HG03571 (cell line): ENCODE measurements around the gene PDZD8.
"Not testable (repeated sequence)": the region's sequence is repeated elsewhere in the genome, so short reads cannot be mapped to it uniquely, and the experiment has no call there.

Experiments
- ATAC-seq: cut with Tn5 transposase; IDR thresholded peaks from one replicate; pipeline ENCODE4 v1.9.1; 2021; ENCODE audit not compliant: unreplicated experiment

The PDZD8 gene

DNA sequence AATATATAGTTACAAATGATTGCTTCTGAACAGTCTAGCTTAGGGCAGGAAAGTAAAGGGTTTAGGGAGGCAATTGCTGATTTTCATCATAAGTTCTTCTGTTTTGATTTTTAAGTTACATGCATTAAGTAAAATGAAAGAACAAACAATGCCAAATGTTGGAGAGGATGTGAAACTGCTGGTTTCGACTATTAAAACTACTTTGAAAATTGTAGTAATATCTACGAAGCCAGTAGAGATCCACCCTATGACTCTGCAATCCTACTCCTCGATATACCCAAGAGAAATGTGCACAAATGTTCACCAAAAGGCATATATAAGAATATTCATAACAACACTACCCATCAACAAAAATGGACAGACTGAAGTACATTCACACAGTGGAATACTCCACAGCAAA, 24.3 kb downstream of the PDZD8 start:
- ATAC-seq = peak; percentile 80

DNA sequence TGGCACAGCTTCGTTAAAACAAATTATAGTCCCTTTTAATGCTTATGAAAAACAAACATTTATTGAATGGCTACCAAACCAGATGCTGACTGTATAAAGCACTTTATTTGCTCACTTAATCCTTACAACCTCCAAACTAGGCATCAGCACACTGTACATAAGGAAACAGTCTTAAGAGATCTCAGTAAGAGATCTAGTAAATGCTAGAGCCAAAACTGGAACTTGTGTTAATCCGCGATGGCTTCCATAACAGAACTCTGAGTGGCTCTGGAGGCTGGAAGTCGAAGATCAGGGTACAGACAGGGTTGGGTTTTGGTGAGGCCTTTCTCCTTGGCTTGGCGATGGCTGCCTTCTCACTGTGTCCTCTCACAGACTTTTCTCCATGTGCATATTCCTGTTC, 27.0 kb downstream of the PDZD8 start:
- ATAC-seq = no peak

DNA sequence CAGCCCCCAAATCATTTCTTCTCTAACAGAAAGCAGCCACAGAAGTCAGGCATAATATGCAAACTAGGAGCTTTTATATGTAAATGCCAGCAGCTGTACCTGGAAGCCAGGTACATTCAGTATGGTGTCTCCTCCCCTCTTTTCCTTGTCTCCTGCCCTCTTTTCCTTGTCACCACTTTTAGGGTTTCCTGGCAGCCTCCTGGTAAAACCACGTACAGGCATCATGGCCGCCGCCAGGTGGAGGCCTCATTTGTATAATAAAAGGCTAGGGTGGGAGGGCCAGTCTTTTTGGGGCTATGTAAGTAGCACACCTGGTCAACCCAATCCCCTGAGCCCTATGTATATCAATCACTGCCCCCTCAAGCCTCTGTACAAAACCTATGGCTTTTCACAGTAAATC, 28.7 kb downstream of the PDZD8 start:
- ATAC-seq = no peak

DNA sequence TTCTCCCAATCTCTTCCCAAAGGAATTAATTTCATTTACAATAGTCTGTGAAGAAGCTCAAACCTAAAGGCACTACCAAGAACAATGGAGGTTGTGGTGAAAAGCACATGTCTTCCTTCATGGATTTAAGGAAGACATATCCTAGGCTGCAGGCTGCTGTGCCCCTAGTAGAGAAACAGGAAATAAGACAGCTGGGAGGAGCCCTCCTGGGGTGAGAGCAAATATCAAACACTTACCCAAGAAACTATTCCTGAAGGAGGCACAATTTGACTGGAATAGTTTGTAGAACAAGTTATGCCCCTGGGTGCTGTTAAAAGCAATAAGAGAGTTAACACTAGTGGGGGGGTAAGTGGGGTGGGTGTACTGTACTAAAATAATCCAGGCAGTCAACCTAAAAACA, 30.1 kb downstream of the PDZD8 start:
- ATAC-seq = no peak

DNA sequence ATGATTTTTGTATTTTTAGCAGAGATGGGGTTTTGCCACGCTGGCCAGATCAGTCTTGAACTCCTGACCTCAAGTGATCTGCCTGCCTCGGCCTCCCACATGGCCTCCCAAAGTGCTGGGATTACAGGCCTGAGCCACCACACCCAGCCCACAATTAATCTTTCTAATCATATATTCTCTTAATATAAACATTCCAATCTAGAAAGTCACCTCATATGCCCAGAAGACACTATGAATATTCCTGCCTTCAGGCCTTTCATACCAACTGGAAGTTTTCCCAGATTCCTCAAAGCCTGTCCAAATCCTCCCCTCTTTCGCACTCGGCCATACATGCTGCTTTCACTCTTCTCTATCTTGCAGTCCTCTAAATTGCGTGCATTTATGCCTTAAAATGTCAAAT, 32.6 kb downstream of the PDZD8 start:
- no peak for ATAC-seq

DNA sequence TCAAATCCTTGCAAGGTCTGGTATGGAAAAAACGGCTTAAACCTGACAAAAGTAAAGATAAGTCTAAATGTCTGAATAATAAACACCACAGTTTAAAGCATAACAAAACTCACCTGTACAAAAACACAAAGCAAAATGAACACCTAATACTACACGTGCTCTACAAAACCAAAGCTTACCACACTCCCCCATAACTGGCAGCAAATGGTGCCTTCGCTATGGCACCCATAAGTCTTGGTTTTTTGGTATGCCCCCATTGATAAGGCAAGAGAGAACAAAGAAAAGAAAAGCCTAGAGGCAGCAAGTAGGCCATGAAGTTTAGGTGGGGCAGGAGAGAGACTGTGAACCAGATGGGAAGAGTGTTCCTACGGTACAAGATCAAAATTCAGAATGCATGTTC, 34.2 kb downstream of the PDZD8 start:
- no peak for ATAC-seq

DNA sequence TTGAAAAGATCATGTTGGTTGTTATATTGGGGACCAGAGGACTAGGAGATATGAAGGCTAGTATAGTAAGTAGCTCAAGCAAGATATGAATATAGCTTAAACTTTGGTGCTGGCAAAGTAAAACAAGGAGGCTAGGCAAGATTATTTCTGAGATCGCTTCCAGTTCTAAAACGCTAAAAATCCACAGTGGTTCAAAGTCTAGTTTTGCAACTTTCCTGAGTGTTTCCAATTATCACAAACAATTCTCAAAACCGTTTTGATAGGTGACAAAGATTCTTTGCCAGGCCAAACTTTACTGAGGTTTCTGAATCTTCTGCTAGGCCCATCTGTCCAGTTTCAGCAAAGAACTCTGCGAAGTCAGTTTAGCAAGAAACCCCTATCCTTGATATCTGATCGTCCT, 35.3 kb downstream of the PDZD8 start:
- no peak for ATAC-seq

DNA sequence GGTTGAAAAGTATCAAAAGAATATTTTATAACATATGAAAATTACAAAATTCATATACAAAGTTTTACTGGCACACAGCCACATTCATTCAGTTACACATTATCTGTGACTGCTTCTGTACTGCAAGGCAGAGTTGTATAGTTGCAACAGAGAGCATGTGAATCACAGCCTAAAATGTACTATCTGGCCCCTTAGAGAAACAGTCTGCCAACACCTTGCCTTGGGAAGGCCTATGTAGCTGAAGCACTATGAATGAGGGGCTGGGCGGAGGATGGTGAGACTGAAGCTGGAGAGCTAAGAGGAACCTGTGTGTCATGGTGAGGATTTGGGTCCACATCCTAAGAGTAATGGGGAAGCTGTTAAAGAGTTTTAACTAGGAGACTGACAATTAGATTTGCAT, 35.7 kb downstream of the PDZD8 start:
- no peak for ATAC-seq

DNA sequence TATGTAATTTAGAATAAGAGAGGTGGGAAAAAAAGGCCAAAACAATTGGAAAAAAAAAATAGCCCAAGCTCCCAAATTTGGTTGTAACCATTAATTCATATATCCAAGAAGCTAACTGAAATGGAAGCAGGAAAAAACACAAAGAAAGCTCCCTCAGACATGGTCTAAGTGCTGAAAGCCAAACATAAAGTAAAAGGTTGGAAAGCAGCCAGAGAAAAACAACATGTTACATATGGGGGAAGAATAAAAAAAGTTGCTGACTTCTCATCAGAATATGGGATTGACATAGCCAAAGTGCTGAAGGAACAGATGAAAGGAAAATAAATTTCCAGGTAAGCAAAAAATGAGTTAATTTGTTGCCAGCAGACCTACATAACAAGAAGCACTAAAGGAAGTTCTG, 40.3 kb downstream of the PDZD8 start:
- ATAC-seq = no peak

DNA sequence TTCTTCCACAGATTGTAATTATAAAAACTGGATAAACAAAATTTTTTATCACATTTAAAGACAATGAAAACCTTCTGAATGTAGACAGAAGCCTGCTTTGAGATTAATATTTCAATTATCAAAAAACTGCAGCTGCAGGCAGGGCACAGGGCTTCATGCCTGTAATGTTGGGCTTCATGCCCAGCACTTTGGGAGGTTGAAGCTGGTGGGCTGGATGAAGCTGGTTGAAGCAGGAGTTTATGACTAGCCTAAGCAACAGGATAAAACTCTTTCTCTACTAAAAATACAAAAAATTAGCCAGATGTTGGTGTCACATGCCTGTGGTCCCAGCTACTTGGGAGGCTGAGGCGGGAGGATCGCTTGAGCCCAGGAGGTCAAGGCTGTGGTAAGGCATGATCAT, 41.2 kb downstream of the PDZD8 start:
- no peak for ATAC-seq

DNA sequence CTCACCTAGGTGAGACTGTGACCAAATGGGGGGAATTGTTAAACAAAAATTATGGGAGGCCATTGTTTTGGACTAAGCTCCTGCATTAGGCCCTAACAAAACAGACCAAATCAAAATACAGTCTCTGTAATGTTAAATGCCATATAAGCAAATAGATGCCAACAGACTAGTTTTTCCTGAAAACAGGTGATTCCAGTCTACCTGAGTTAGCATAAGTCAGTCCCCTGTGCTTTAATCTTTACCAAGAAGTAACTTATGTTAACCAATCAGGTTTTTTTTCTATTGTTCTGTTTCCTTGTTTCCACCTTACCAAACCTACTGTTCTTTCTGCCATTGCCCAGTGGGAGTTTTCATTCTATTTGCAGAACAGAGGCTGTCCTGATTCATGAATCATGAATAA, 48.0 kb downstream of the PDZD8 start:
- no peak for ATAC-seq

DNA sequence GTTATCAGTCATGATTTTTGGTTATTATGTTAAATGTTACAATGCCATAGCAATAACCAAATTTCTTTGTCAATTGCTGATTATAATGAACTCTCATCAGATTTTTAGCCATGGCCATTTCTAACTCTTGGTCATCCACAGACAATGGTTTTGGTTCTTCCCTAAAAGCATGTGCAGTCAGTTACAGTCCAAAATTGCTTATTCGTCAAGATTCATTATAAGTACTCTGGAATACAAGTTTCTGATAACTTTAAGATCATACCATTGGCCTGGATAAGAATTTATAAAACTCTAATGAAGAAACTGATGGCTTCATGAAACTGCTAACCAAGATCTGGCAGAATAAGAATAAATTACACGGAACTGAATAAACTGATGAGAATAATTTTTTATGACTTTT, 50.9 kb downstream of the PDZD8 start:
- ATAC-seq = no peak

DNA sequence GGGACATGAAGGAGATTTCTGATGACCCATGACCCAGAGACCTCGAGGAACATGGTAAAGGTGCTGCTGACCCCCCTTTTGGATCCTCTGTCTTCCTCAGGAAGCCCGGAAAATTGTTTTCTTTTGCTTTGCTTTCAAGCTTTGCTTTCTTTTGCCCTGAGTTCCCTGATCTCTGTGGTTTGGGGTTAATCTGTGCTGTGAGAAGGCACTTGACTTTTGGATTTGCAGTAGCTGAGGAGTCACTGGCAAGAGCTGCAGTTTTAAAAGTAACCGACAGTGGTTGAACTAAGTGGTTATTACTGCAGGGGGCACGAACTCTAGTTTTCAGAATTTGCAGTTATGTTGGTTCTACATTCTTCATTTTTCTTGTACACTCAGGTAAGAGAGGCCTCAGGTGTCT, 53.0 kb downstream of the PDZD8 start:
- no peak for ATAC-seq

DNA sequence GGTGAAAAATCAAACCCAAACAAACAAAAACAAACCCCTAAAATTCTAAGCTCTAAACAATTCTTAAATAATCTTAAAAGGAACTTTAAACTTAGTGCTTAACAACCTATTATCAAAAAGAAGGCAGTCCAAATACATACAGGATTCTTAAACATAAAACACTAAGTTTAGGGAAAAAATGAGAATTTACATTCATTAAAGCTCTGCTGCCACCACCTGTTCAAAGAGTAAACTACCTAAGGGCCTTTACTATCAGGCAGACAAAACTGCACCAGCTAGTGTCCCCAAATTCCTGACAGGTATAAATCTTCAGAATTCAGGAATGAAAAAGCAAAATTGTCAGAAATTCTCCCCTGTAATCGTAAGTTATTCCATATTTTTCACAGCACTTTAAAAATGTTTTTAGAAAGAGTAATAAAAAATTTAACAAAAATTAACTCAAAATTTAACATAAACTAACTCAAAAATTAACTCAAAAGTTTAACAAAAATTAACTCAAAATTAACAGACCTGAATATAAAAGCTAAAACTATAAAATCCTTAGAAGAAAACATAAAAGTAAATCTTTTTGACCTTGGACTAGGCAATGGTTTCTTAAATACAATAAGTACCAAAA, 55.1 kb downstream of the PDZD8 start:
- ATAC-seq = no peak

DNA sequence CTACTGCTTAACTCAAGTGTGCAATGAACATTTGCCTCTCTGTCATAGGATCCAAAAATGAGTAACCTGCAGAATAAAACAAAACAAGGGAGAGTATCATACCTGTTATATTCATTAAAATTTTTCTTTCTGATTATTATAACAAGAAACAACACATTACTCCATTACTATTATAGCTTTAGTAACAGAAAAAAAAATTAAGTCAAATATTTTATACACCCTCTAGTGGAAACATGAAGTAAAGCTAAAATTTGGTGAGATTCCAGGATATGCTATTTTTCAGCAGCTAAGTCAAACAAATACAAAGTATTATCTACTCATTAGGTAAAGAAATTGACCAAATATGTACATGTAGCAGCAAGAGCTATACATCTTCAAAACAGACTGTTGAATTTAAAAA, 56.3 kb downstream of the PDZD8 start:
- no peak for ATAC-seq

DNA sequence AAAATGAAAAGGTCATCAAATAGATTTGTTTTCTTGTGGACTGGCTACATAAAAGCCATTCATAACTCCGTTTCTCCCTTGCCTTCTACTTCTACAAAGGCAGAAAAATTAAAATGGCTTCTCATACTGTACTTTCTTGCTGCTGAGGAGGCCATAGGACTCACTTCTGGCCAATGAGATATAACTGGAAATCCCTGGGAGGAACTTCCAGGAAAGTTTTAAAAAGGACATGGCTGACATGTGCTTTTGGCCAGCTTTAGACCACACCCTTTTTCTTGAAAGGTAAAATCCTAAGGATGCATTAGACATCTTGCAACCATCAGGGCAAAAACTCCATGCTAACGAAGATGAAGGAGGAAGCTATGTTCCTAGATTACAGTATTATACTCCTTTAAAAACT, 58.5 kb downstream of the PDZD8 start:
- ATAC-seq = no peak

DNA sequence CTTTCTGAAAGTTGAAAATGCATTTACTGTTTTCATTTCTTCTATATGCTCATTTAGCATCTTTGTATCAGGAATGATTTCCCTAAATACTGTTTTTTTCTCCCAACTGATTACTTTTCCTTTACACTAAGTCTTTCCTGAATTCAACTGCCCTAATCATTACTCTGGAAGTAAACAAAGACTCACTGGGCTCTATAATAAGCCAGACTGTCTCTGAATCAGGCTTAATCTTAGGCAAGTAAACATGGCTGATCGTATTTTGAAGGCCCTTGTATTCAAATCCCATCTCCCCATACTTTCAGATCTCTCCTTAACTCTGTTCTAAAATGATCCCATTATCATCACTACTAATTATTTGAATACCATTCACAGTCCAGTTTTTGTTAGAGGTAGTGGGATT, 61.6 kb downstream of the PDZD8 start:
- ATAC-seq = no peak

DNA sequence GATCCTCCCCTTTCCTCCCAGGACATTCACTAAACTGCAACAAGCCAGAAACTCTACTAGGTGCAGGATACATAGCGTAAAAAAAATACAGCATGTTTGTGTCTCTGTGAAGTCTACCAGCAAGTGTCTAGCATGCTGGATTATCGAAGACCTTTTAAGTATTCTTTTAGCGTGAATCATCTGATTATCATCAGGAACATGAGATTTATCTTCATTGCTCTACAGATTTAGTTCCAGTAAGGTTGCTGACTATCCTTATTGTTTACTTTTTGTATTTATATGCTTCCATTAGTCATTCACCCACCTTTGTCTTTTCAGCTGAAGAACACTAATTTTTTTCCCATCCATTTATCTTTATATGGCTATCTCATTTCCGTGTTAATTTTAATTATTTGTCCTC, 62.8 kb downstream of the PDZD8 start:
- ATAC-seq = no peak

DNA sequence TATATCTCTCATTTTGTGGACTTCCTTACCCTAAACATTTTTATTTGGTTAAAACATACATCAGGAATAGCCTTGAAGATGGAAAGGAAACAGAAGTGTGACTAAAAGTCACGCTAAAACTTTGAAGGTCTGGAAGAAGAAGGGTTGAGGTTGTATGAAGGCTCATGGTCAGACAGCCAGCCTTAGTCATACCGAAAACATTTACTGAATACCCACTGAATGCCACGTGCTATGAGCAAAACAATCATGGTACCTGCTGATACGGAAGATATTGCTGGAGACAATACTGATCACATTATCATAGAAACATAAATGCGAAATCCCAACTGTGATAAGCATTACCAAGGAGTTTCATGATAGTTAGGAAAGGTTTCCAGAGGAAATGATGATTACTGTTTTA, 64.0 kb downstream of the PDZD8 start:
- ATAC-seq = no peak

DNA sequence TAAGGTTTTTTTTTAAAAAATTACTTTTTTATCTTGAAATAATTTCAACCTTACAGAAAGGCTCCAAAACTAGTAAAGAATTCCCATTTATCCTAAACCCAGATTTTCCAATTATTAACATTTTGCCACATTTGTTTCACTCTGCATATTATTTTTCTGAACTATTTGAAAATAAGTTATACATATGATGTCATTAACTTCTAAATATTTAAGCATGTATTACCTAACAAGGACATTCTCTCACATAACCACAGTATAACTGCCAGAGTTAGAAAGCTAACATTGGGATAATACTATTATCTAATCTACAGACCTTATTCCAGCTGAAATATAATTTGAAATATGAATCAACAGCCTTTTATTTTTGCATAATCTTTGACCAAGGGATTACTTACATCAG, 68.6 kb downstream of the PDZD8 start:
- ATAC-seq = no peak

DNA sequence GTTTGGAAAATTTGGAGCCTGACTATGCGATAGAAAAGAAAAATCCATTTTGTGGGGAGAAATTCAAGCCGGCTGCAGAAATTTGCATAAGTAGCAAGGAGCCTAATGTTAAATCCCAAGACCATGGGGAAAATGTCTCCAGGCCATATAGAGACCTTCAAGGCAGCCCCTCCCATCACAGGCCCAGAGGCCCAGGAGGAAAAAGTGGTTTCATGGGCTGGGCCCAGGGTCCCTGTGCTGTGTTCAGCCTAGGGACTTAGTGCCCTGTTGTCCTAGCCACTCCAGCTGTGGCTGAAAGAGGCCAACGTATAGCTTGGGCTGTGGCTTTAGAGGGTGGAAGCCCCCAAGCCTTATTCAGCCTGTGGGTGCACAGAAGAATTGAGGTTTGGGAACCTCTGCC, 71.8 kb downstream of the PDZD8 start:
- not testable (repeated sequence) for ATAC-seq

DNA sequence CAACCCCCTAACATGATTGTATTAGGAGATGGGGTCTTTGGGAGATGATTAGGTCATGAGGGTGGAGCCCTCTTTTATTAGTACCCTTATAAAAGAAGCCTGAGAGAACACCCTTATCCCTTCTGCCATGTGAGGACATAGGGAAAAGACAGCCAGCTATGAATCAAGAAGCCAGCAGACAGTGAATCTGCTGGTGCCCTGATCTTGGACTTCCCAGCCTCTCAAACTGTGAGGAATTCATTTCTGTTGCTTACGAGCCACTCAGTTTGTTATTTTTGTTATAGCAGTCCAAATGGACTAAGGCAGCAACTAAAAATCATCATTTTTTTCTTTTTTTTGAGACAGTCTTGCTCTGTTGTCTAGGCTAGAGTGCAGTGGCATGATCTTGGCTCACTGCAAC, 74.6 kb downstream of the PDZD8 start:
- ATAC-seq = no peak

DNA sequence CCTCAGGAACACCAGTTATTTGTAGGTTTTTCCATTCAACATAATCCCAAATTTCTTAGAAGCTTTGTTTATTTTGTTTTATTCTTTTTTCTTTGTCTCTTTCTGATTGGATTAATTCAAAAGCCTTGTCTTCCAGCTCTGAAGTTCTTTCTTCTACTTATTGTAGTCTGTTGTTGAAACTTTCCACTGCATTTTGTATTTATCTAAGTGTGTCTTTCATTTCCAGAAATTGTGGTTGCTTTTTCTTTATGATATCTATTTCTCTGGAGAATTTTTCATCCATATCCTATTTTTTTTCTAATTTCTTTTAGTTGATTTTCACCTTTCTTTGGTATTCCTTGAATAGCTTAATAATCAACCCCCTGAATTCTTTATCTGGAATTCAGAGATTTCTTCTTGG, 75.8 kb downstream of the PDZD8 start:
- ATAC-seq = no peak

DNA sequence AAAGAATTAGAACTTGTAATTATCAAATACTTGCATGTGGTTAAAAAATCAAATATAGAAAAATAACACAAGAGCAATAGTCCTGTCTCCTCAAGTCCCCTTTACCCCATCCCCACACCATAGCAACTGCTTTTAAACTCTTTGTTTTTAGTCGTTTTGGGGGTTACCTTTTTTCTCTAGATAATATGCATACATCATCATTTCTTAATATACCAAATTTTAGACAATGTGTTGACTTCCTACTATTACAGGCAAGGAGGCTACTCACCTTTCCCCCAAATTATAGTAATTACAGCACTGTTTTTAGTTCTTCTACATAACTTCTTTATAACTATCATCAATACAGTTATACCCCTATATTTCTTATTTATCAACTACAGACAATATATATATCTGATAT, 77.0 kb downstream of the PDZD8 start:
- ATAC-seq = no peak
